ENCODE measurements around the gene RNF38.

Gene RNF38

GRCh38 chr9:36290996-36291395 is 109.1 kb downstream of the RNF38 start:
- no peak for DNase-seq

DNA sequence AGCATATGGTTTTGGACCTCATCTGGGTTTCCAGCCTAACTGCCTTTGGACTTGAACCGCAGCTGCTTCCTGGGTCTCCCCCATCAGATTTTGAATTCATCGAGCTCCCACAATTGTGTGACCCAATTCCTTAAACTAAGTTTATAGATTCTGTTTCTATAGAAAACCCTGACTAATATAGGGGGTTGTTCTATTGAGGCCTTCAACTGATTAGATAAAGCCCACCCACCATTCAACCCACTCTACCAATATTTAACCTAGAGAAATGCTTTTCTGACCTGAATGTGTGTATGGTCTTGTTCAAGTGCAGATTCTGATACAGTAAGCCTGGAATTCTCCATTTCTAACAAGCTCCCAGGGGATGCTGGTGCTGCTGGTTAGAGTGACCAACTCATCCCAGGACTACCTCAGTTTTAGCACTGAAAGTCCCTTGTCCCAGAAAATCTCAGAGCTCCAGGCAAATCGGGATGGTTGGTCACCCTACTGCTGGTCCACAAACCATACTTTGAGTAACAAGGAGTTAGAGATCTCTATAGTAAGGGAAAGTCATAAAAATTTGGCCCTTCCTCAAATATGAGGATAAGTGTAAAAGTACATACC is 110.1 kb downstream of the RNF38 start:
- DNase-seq = no peak

DNA sequence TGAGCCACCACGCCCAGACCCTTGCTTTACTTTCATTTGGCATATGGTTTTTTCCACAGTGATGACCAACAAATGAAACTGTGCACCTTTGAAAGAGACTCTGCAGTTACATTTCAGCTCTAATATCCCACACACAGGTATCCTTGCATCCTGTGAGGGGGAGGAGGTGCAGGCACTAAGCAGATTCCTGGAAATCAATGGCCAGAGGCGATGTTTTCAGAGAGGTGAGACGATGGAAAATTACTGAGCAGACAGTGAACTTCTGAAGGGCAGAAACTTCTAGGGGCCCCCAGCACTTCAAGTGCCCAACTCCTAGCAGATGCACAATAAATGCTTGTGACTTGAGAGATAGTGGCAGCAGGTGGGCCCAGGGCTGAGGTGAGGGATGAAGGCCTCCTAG is 112.0 kb downstream of the RNF38 start:
- DNase-seq = no peak

Data from NCI-H2029 (cell line).